ENCODE measurements around the gene MYH6.

GRCh38 chr14:23353433-23353780, 54.7 kb downstream of the MYH6 start:
- no peak for TF ChIP-seq SMAD4 (CRISPR knock-in tag; IDR thresholded peaks at IDR 0.05)
- TF ChIP-seq ZNF121 (CRISPR knock-in tag; IDR thresholded peaks at IDR 0.05), result no peak
- TF ChIP-seq CTCF (IDR thresholded peaks at IDR 0.05), result no peak
- TF ChIP-seq CREB1 (CRISPR knock-in tag; IDR thresholded peaks at IDR 0.05), result no peak
- TF ChIP-seq SP1 (CRISPR knock-in tag; conservative IDR thresholded peaks at IDR 0.05), result no peak
- no peak for TF ChIP-seq SMAD3 (CRISPR knock-in tag; IDR thresholded peaks at IDR 0.05; ENCODE audit: borderline replicate concordance)
- TF ChIP-seq NFYB (CRISPR knock-in tag; conservative IDR thresholded peaks at IDR 0.05; ENCODE audit: low read depth), result no peak
- no peak for TF ChIP-seq ATF2 (CRISPR knock-in tag; IDR thresholded peaks at IDR 0.05; ENCODE audit: borderline replicate concordance, low read depth)
- TF ChIP-seq ESRRA (CRISPR knock-in tag; IDR thresholded peaks at IDR 0.05; ENCODE audit: borderline replicate concordance), result no peak
